ENCODE results near the gene TGFB1. TPM values are rescaled to one million over a fixed set of nuclear protein-coding genes. Genes with fewer than 3 reads are reported as not detected.

Gene TGFB1
- total RNA-seq, 6 experiments from 2014 or later: 150 to 163 (median 158) TPM

DNA sequence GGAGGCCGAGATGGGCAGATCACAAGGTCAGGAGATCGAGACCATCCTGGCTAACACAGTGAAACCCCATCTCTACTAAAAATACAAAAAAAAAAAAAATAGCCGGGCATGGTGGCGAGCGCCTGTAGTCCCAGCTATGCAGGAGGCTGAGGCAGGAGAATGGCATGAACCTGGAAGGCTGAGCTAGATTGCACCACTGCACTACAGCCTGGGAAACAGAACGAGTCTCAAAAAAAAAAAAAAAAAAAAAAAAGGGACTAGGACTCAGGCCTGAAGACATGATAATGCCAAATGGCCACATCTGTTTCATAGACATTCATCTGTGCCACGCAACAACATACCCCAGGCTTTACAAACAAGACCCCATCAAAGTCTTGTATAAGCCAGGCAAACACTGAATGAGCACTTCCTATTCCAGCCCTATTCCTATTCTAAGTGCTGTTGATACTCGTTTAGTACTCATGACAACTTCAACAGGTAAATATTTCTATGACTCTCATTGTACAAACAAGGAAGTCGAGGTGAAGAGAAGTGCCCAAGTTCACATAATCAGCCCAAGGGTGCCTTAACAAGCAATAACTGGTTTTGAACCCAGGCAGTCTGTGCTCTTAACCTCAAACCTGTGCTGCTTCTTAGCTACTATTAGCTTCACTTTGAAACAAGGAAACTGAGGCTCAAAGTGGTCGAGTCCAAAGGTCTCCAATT lies 8.6 kb upstream of the TGFB1 start:
- H3K36me3 Mint-ChIP-seq (ENCODE audit: low read depth): peaks cover 5% of the 10 kb centered on the region
- peaks cover 1% of the 10 kb centered on the region; the same call in 1 of the 2 replicates for H3K27me3 Mint-ChIP-seq (ENCODE audit: insufficient read depth)
- no peak overlapping the region for H3K27ac Mint-ChIP-seq
- no peak for DNase-seq
- peak overlapping the region; percentile 93 for H3K4me3 Mint-ChIP-seq
- H3K9me3 Mint-ChIP-seq: no peaks in the 10 kb centered on the region
- H3K4me1 Mint-ChIP-seq (ENCODE audit: low read depth): peaks cover 31% of the 10 kb centered on the region
- TF ChIP-seq, protein P1, sequence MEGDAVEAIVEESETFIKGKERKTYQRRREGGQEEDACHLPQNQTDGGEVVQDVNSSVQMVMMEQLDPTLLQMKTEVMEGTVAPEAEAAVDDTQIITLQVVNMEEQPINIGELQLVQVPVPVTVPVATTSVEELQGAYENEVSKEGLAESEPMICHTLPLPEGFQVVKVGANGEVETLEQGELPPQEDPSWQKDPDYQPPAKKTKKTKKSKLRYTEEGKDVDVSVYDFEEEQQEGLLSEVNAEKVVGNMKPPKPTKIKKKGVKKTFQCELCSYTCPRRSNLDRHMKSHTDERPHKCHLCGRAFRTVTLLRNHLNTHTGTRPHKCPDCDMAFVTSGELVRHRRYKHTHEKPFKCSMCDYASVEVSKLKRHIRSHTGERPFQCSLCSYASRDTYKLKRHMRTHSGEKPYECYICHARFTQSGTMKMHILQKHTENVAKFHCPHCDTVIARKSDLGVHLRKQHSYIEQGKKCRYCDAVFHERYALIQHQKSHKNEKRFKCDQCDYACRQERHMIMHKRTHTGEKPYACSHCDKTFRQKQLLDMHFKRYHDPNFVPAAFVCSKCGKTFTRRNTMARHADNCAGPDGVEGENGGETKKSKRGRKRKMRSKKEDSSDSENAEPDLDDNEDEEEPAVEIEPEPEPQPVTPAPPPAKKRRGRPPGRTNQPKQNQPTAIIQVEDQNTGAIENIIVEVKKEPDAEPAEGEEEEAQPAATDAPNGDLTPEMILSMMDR (IDR thresholded peaks at IDR 0.05): no peak

DNA sequence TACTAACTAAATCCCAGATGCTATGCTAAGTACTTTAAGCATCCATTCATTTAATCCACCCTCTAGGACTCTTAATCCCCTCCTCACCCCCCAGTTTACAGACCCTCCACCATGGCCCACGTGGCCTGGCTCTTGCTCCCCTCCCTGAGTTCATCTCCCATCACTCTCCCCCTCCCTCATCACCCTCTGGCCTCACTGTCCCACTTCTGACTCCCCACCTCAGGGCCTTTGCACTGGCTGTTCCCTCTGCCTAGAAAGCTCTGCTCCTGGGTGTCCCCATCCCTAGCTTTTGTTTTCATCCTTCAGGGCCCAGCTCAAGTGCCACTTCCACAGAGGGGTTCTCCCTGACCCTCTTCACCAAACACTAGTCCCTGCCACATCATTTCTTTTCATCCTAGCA lies 6.0 kb upstream of the TGFB1 start:
- Mint-ChIP-seq H3K27me3 (ENCODE audit: insufficient read depth) (peaks cover 1% of the 10 kb centered on the region; the same call in 1 of the 2 replicates), H3K36me3 (ENCODE audit: low read depth) (no peaks in the 10 kb centered on the region), H3K4me3 (no peak overlapping the region), H3K4me1 (ENCODE audit: low read depth) (peaks cover 17% of the 10 kb centered on the region), H3K9me3 (no peaks in the 10 kb centered on the region), H3K27ac (no peak overlapping the region)
- TF ChIP-seq, protein P1 (IDR thresholded peaks at IDR 0.05): no peak
- no peak for DNase-seq

GRCh38 chr19:41357746-41358145 lies 4.0 kb upstream of the TGFB1 start:
- Mint-ChIP-seq H3K9me3 (no peaks in the 10 kb centered on the region), H3K27me3 (ENCODE audit: insufficient read depth) (no peaks in the 10 kb centered on the region), H3K27ac (no peak overlapping the region), H3K4me1 (ENCODE audit: low read depth) (peaks cover 10% of the 10 kb centered on the region), H3K4me3 (no peak overlapping the region), H3K36me3 (ENCODE audit: low read depth) (no peaks in the 10 kb centered on the region)
- DNase-seq: no peak
- TF ChIP-seq, protein P1 (IDR thresholded peaks at IDR 0.05): no peak

- H3K4me3 Mint-ChIP-seq: no peak overlapping the region
- no peak for DNase-seq
- H3K4me1 Mint-ChIP-seq (ENCODE audit: low read depth): peaks cover 6% of the 10 kb centered on the region
- H3K27ac Mint-ChIP-seq: no peak overlapping the region
- no peaks in the 10 kb centered on the region for H3K9me3 Mint-ChIP-seq
- TF ChIP-seq, protein P1 (IDR thresholded peaks at IDR 0.05): no peak
- H3K36me3 Mint-ChIP-seq (ENCODE audit: low read depth): no peaks in the 10 kb centered on the region
- no peaks in the 10 kb centered on the region for H3K27me3 Mint-ChIP-seq (ENCODE audit: insufficient read depth)
These were observed 3.4 kb upstream of the TGFB1 start for GRCh38 chr19:41356984-41357739.

GRCh38 chr19:41355802-41356201 lies 2.1 kb upstream of the TGFB1 start:
- H3K4me3 Mint-ChIP-seq: no peak overlapping the region
- H3K4me1 Mint-ChIP-seq (ENCODE audit: low read depth): peaks cover 10% of the 10 kb centered on the region
- no peaks in the 10 kb centered on the region for H3K27me3 Mint-ChIP-seq (ENCODE audit: insufficient read depth)
- DNase-seq: no peak
- H3K36me3 Mint-ChIP-seq (ENCODE audit: low read depth): no peaks in the 10 kb centered on the region
- no peak overlapping the region for H3K27ac Mint-ChIP-seq
- TF ChIP-seq, protein P1 (IDR thresholded peaks at IDR 0.05): no peak
- H3K9me3 Mint-ChIP-seq: no peaks in the 10 kb centered on the region

Measured in HFFc6 (cell line).